Uterus (tissue), 2 donors: ENCODE data around the gene THSD4.

Experiments used
- CTCF ChIP-seq, 4 experiments: fragments of 200-600 bp in 2 of 4; fragments of 450-650 bp in 2 of 4; sonication (generic) in 2 of 4; IDR thresholded peaks; one replicate each; pipeline ENCODE4 v1.5.1; 2016 to 2019; ENCODE audit warnings: antibody characterized with exemption in 4 of 4, mild to moderate bottlenecking in 2 of 4, moderate library complexity in 1 of 4
- POLR2A ChIP-seq, 2 donors: fragments of 450-650 bp; IDR thresholded peaks; one replicate each; pipeline ENCODE4 v1.6.1; 2016; ENCODE audit warnings: antibody characterized with exemption in 2 of 2, mild to moderate bottlenecking in 1 of 2, moderate library complexity in 1 of 2

- TF ChIP-seq CTCF (IDR thresholded peaks at IDR 0.05) (no peak), POLR2A (IDR thresholded peaks at IDR 0.05) (no peak)
Observed at GRCh38 chr15:71830981-71831380, 715.7 kb downstream of the THSD4 start.
